Measurements from ENCODE around the gene POU2AF2. TPM values are rescaled to one million over a fixed set of nuclear protein-coding genes. Genes with fewer than 3 reads are reported as not detected.

Gene POU2AF2
- total RNA-seq, 1 experiment from 2014 or later = not detected

DNA sequence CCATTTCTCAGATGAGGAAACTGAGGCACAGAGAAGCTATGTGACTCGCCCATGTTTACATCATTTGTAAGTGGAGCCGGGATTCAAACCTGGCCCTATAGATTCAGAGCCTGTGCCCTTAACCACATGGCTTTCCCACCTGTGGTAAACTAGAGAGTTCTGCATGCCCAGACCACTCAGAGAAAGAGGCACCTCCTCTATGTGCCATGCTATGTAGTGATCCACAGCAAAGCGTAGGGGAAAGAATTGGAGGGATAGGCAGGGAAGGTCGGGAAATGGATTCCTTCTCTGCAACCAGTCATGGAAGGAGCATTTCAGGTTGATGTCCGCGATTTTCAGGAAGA, 15.4 kb upstream of the POU2AF2 start:
- Histone ChIP-seq H3K4me1 (ENCODE audit: insufficient read depth, low read length) (no peaks in the 10 kb centered on the region), H3K27ac (ENCODE audit: insufficient read length, low read depth, low read length) (no peak overlapping the region), H3K4ac (ENCODE audit: low read depth, low read length) (no peak overlapping the region), H3K23ac (ENCODE audit: insufficient read length, low read depth, low read length) (no peak overlapping the region), H3K14ac (ENCODE audit: insufficient read depth, low read length) (no peak overlapping the region), H3K9ac (ENCODE audit: extremely low read depth, insufficient read length, low read length) (no peak overlapping the region), H2BK15ac (ENCODE audit: low read depth, low read length) (no peak overlapping the region), H2BK5ac (ENCODE audit: insufficient read length, low read length) (no peak overlapping the region), H3T11ph (ENCODE audit: low read length) (no peak overlapping the region), H3K4me2 (ENCODE audit: insufficient read depth, insufficient read length, low read length) (peak overlapping the region; percentile 0), H2BK12ac (ENCODE audit: insufficient read length, low read depth, low read length) (no peak overlapping the region), H3K18ac (ENCODE audit: insufficient read length, low read depth, low read length) (no peak overlapping the region), H3K27me3 (ENCODE audit: insufficient read depth, low read length) (no peaks in the 10 kb centered on the region), H4K20me1 (ENCODE audit: control insufficient read depth, insufficient read depth, insufficient read length) (no peaks in the 10 kb centered on the region), H4K5ac (ENCODE audit: insufficient read length, low read depth, low read length) (no peak overlapping the region), H2BK120ac (ENCODE audit: low read depth, low read length, poor library complexity, severe bottlenecking) (no peak overlapping the region), H2AFZ (ENCODE audit: low read length) (no peak overlapping the region), H2BK20ac (ENCODE audit: low read depth, low read length, poor library complexity, severe bottlenecking) (no peak overlapping the region), H3K79me1 (ENCODE audit: insufficient read depth, low read depth, low read length, poor library complexity, severe bottlenecking) (no peaks in the 10 kb centered on the region), H4K8ac (replicated peaks; ENCODE audit: insufficient read length, low read depth, low read length) (no peak overlapping the region), H3K56ac (ENCODE audit: insufficient read length, low read depth, low read length) (no peak overlapping the region), H3K23me2 (ENCODE audit: insufficient read length, low read depth, low read length, poor library complexity, severe bottlenecking) (no peaks in the 10 kb centered on the region), H4K91ac (ENCODE audit: insufficient read length, low read depth, low read length) (no peak overlapping the region), H3K79me2 (ENCODE audit: insufficient read depth, low read length) (no peaks in the 10 kb centered on the region), H3K9me3 (ENCODE audit: control insufficient read depth, low read depth, low read length) (no peaks in the 10 kb centered on the region), H2AK5ac (ENCODE audit: insufficient read length, low read length) (no peak overlapping the region)
- Mint-ChIP-seq H3K9me3 (peaks cover 0 to under 1% of the 10 kb centered on the region in 2 experiments; a peak in 4 of 5 replicates), H3K4me3 (no peak overlapping the region; a peak in 1 of 5 replicates), H3K36me3 (ENCODE audit: insufficient read depth in 1 of 3, low read depth in 3 of 3) (peaks cover 0 to 4% (median 0%) of the 10 kb centered on the region in 3 experiments; a peak in 1 of 7 replicates), H3K27ac (no peak overlapping the region), H3K4me1 (peaks cover 2 to 6% of the 10 kb centered on the region in 2 experiments; a peak in 3 of 4 replicates), H3K27me3 (ENCODE audit: low read depth) (peaks cover 7% of the 10 kb centered on the region; the same call in 1 of the 2 replicates)
- no peak for DNase-seq
- WGBS (ENCODE audit: extremely low coverage, insufficient read length, low lambda C conversion rate) = no CpG with 5 or more reads among the region's 6 CpGs
- TF ChIP-seq, protein P1, sequence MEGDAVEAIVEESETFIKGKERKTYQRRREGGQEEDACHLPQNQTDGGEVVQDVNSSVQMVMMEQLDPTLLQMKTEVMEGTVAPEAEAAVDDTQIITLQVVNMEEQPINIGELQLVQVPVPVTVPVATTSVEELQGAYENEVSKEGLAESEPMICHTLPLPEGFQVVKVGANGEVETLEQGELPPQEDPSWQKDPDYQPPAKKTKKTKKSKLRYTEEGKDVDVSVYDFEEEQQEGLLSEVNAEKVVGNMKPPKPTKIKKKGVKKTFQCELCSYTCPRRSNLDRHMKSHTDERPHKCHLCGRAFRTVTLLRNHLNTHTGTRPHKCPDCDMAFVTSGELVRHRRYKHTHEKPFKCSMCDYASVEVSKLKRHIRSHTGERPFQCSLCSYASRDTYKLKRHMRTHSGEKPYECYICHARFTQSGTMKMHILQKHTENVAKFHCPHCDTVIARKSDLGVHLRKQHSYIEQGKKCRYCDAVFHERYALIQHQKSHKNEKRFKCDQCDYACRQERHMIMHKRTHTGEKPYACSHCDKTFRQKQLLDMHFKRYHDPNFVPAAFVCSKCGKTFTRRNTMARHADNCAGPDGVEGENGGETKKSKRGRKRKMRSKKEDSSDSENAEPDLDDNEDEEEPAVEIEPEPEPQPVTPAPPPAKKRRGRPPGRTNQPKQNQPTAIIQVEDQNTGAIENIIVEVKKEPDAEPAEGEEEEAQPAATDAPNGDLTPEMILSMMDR (conservative IDR thresholded peaks at IDR 0.05) = no peak

Measured in H9 (cell line).